Measurements from ENCODE around the gene ITCH. TPM values are rescaled to one million over a fixed set of nuclear protein-coding genes. Genes with fewer than 3 reads are reported as not detected.
"Not testable (repeated sequence)": the region's sequence is repeated elsewhere in the genome, so short reads cannot be mapped to it uniquely, and the experiment has no call there.

ITCH gene
- polyA plus RNA-seq, 1 donor: 26.6 TPM

- not testable (repeated sequence) for DNase-seq
These were observed 19.9 kb downstream of the ITCH start for GRCh38 chr20:34382877-34383455.

GRCh38 chr20:34385464-34385863, 22.4 kb downstream of the ITCH start:
- DNase-seq: no peak

- no peak for DNase-seq
These were observed 24.9 kb downstream of the ITCH start for GRCh38 chr20:34388000-34388399.

GRCh38 chr20:34388678-34389077, 25.6 kb downstream of the ITCH start:
- no peak for DNase-seq

- no peak for DNase-seq
These were observed 26.3 kb downstream of the ITCH start for GRCh38 chr20:34389206-34389953.

- no peak for DNase-seq
These were observed 27.0 kb downstream of the ITCH start for GRCh38 chr20:34389954-34390555.

GRCh38 chr20:34396408-34396807, 33.3 kb downstream of the ITCH start:
- DNase-seq: no peak

- DNase-seq: no peak
These were observed 34.0 kb downstream of the ITCH start for GRCh38 chr20:34397096-34397495.

- DNase-seq: not testable (repeated sequence)
These were observed 37.7 kb downstream of the ITCH start for GRCh38 chr20:34400776-34401175.

GRCh38 chr20:34401741-34402455, 38.8 kb downstream of the ITCH start:
- no peak for DNase-seq

- DNase-seq: no peak
These were observed 39.4 kb downstream of the ITCH start for GRCh38 chr20:34402461-34402860.

- DNase-seq: no peak
These were observed 40.2 kb downstream of the ITCH start for GRCh38 chr20:34403063-34403827.

- no peak for DNase-seq
These were observed 40.8 kb downstream of the ITCH start for GRCh38 chr20:34403908-34404307.

GRCh38 chr20:34404803-34405202, 41.7 kb downstream of the ITCH start:
- no peak for DNase-seq

- DNase-seq: not testable (repeated sequence)
These were observed 42.2 kb downstream of the ITCH start for GRCh38 chr20:34405247-34405651.

- DNase-seq: not testable (repeated sequence)
These were observed 42.9 kb downstream of the ITCH start for GRCh38 chr20:34405942-34406341.

GRCh38 chr20:34407962-34408474, 44.9 kb downstream of the ITCH start:
- no peak for DNase-seq

GRCh38 chr20:34410336-34410735, 47.3 kb downstream of the ITCH start:
- DNase-seq: no peak

- no peak for DNase-seq
These were observed 49.4 kb downstream of the ITCH start for GRCh38 chr20:34412453-34412852.

GRCh38 chr20:34414525-34414924, 51.5 kb downstream of the ITCH start:
- not testable (repeated sequence) for DNase-seq

- no peak for DNase-seq
These were observed 52.0 kb downstream of the ITCH start for GRCh38 chr20:34415079-34415478.

GRCh38 chr20:34420146-34420545, 57.1 kb downstream of the ITCH start:
- no peak for DNase-seq

Measured in hindlimb muscle (tissue), 1 donor.